Astrocyte (in vitro differentiated cells and primary cell): Measurements from ENCODE around the gene RETREG3.

Source experiments
- CTCF ChIP-seq: IDR thresholded peaks from 2 replicates; pipeline ENCODE4 v1.5.1; 2011; ENCODE audit warnings: low read depth, mild to moderate bottlenecking, inconsistent platforms, low read length, moderate library complexity; ENCODE audit not compliant: insufficient read depth
- EZH2 ChIP-seq: IDR thresholded peaks from 2 replicates; pipeline ENCODE4 v1.6.1; 2012; ENCODE audit warnings: mild to moderate bottlenecking, low read length, inconsistent platforms; ENCODE audit not compliant: insufficient read depth

DNA sequence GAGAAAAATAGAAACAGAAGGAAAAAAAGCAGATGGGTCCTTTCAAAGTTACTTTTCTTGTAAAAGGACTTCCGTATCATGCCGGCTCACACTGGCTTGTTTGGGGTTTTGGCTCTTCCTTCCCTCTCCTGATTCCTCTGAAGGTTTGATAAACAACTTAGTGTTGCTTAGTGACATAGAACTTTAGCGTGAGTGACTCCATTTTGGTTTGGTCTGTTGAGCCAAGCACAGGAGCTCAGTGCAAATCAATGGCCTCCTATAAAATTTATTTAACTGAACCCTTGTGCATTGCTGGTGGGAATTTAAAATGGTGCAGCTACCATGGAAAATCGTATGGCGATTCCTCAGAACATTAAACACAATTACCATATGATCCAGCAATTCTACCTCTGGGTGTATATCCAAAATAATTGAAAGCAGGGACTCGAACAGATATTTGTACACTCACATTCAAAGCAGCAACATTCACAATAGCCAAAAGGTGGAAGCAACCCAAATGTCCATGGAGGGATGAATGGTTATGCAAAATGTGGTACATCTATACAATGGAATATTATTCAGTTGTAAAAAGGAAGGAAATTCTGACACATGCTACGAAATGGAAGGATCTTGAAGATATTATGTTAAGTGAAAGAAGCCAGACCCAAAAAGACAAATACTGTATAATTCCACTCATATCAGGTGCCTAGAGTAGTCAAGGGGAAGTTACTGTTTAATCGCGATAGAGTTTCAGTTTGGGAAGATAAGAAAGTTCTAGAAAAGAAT, 48.8 kb upstream of the RETREG3 start:
- TF ChIP-seq CTCF (no peak), EZH2 (no peak)
